ENCODE data around the gene RGS19.

RGS19 gene

DNA sequence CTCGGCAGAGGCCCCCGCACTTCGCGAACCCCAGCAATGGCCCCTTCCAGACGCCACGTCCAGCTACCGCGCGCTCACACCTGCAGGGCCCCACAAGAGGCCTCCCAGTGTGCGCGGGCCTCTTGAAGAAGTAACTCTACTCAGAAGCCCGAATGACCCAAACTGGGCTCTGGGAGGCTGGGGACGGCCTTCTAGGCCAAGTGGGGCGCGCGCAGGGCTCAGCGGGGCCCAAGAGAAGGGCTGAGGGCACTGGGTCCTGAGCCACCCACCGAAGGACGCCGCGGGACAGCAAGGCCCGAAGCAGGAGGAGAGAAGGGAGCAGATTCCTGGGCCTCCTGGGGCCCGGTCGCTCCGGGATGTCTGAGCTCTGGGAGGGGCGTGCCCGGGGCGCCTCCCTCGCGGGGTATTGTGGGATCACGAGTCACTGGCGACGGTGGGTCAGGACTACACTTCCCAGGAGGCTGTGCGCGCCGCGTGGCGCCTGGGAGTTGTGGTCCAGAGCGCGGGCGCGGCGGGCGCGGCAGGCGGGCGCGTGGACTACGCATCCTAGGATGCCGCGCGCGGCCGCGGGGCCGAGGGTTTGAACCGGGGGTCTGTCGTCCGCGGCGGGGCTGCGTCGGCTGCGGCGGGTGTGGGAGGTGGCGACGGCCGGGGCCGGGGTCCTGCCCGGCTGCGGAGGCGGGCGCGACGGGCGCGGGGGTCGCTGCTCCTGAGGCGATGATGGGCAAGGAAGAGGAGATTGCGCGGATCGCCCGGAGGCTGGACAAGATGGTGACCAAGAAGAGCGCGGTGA is 16.5 kb downstream of the RGS19 start, which contains the start of gene TCEA2:
TSS of gene TCEA2 (plus strand) at position 603 of the 793 bp plus-strand sequence. CDS start at position 718, 115 bp downstream.
- DNase-seq: peak; percentile 68

DNA sequence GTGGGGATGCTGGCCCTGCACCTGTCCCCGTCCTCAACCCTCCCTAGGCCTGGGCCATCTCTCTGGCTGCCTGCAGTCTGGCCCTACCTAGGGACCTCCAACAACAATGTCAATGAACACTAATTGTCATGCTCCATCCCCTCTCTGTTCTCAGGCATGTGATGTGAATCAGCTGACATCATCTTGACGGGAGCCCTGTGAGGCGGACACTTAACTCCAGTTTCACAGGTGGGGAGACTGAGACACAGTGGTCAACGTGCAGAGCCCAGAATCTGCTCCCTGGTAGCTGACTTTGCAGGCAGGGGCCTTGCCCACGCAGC is 17.1 kb downstream of the RGS19 start:
- DNase-seq: no peak

DNA sequence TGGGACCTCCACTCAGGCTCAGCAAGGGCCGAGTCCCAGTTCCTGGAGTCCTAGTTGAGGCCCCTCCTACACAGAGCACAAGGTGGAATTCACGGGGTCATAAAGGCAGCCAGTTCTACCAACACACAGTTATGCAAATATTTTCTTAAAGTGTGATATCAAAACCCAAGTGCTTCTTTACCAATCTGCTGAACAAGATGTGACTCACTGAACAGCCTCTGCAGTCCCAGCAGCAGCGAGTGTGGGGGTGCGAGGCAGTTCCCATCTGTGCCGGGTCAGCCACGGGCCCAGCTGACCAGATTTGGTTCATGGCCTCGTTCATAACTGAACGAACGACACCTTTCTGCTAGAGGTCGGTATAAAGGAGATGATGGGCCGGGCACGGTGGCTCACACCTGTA is 20.8 kb downstream of the RGS19 start:
- DNase-seq: no peak

- DNase-seq: peak; percentile 66
Measured at GRCh38 chr20:64057628-64058498, 21.5 kb downstream of the RGS19 start.

- DNase-seq: no peak
Measured at GRCh38 chr20:64056889-64057627, 22.3 kb downstream of the RGS19 start.

- no peak for DNase-seq
Measured at GRCh38 chr20:64056639-64056888, 22.8 kb downstream of the RGS19 start.

- DNase-seq: no peak
Measured at GRCh38 chr20:64055893-64056638, 23.3 kb downstream of the RGS19 start.

GRCh38 chr20:64055396-64055892 is 23.9 kb downstream of the RGS19 start:
- no peak for DNase-seq

DNA sequence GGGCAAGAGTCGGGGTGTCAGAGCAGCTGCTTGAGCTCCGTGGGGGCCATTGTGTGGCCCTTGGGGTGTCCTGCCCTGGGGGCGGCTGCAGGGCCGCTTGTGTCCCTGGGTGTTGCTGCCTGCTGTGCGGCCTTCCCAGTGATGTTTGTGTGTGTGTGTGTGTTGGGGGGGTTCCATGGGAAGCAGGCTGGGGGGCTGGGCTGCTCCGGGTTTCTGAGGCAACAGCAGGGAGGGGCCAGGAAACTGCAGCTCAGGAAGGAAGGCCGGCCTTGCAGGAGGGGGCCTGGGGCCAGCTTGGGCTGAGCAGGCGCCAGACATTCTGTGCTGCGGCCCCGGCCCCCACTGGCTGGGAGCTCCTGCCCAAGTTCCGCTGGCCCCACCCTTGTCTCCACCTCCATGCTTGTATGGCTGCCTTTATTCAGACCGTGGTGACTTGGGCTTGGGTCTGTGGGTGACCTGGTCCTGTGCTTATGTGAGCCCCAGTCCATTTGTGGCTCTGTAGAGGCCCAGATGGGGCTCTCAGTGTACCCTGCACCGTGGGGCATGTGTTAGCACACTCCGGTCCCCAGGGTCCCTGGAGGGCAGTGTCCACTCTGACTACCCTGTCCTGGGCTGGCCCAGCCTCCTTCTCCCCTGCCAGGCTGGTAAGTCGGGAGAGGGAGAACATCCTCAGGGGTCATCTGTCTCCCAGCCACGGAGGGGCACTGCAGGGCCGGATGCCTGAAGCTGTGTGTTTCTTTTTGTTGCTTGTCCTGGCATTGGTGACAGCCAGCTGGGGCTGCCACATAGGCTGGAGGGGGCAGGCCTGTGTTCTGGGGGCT is 25.3 kb downstream of the RGS19 start:
- DNase-seq: no peak

GRCh38 chr20:64052987-64053840 is 26.1 kb downstream of the RGS19 start:
- DNase-seq: no peak

GRCh38 chr20:64052326-64052722 is 27.0 kb downstream of the RGS19 start:
- DNase-seq: no peak

DNA sequence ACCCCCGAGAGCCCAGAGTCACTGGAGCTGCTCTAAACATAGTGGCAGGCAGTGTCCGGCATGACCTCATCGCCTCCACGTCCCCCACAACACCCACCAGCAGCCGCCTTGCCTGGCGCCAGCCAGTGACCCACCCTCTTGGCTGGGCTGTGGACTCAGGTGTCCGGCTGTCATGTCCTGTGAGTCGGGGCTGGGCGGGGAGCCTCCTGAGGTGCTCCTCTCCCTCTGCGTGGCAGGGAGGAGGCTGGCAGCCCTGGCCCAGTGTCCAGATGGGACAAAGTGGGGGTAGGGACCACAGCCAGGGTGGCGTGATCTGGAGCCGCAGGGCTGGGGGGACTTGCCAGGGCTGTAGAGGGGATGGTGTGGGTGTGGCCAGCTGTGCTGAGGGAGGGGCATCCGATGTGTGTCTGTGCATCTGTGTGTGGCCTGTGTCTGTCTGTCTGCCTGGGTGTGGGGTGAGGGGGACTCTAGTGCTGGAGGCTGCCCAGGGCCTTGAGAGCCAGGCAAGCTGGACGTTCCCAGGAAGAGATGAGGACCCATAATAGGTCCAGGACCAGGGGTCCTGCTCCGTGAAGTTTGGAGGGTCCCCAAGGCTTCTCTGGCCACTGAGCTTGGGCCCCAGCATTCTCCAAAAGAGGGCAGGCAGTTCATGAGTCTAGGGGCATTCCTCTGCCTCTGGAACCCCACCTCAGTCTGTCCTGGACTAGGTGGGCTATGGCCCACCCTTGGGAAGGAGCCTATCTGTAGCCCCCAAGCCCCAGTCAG is 27.6 kb downstream of the RGS19 start:
- DNase-seq: no peak

- no peak for DNase-seq
Measured at GRCh38 chr20:64051033-64051452, 28.3 kb downstream of the RGS19 start.

GRCh38 chr20:64050261-64051032 is 28.9 kb downstream of the RGS19 start:
- DNase-seq: no peak

DNA sequence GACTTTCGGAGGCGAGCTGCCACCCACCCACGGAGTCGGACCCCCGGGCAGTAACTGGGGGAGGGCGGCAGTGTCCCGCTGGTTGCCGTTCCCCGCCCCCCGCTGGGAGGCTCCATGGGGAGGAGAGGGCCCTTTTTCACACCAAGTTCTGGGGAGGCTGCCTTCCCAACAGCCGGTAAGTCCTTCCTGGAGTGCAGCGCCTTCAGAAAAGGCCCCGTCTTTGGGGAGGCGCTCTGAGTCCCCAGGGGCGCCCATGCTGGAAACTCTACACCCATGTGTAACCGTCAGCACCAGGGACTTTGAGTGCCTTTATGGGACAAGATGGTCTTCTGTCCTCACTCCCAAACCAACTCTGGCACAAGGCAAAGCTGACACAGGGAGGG is 29.4 kb downstream of the RGS19 start:
- no peak for DNase-seq

DNA sequence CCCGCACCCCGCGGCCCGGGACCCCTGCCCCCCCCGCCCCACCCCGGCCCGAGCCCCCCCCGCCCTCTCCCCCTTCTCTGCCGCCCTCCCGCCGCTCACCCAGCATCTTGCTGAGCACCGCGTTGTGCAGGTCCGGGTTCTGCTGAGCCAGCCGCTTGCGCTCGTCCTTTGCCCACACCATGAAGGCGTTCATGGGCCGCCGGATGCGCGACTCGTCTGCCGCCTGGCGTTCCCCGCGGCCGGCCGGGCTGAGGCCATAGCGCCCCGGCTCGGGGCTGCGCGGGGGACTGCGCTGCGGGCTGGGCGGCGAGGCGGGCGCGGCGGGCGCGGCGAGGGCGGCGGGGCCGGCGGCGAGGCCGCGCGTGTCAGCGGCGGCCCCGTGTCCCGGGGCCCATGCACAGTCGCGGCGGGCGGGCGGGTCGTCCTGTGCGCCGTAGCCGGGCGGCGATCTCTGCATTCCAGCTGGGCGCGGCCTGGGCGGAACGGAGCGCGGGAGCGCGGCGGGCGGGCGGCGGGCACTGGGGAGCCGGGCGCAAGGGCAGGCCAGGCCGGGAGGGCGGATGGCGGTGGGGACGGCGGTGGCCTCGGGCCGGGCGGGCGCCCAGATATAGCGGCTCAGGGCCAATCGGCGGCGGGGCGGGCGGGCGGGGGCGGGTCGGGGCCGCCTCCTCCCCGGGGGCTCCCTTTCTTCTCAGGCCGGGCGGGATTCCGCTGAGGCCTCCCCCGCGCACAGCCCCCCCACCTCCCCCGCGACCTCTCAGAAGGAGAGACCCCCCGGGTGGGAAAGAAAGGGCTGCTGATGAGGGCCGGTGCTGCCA is 30.0 kb downstream of the RGS19 start, which contains the start of gene SOX18:
TSS of gene SOX18 (minus strand) at position 580 of the 818 bp plus-strand sequence. CDS start at position 457, 123 bp downstream.
- no peak for DNase-seq

DNA sequence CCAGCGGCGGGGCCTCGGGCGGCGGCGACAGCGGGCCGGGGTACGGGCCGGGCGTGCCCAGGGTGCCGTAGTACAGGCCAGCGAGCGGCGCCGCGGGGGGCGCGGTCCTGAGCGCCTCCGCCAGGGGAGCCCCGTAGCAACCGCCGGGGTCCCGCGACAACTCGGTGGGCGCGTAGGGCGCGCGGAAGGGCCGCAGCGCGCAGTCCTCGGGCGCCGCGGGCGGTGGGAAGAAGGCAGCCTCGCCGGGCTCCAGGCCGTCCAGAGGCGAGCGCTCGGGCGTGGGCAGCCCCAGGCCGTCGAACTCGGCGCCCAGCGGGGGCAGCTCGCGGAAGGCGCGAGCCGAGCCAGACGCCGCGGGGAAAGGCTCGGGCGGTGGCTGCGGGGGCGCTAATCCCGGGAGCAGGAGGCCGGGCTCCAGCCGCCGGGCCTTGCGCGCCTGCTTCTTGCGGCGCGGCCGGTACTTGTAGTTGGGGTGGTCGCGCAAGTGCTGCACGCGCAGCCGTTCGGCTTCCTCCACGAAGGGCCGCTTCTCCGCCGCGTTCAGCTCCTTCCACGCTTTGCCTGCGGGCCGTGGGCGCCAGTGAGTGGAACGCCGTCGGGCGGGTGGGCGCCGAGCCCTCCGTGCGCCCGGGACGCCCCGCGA is 30.8 kb downstream of the RGS19 start:
- DNase-seq: no peak

DNA sequence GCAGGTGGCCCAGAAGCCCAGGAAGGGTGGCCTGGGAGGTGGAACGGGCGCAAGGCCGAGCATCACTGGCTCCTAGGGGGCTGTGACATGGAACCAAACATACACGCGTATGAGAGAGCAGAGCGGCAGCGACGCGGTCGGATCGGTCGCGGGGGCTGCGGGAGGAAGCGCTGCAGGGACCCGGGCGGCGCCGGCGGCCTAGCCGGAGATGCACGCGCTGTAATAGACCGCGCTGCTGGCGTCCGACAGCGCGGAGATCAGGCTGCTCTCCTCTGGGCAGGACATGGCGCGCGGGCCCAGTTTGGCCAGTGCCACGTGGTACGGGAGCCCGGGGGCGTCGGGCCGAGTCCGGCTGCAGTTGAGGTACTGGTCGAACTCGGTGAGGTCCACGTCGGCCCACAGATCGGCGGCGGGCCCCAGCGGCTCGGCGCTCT is 31.3 kb downstream of the RGS19 start:
- no peak for DNase-seq

Measured in NCI-H187 treated with DMSO at 0.1 percent for 48 hours (cell line).